ENCODE measurements around the gene GNLY. TPM values are rescaled to one million over a fixed set of nuclear protein-coding genes. Genes with fewer than 3 reads are reported as not detected.

Gene GNLY
- total RNA-seq, 4 donors from 2014 or later, result 1.7 to 15.3 (median 10.5) TPM; not detected in 1

DNA sequence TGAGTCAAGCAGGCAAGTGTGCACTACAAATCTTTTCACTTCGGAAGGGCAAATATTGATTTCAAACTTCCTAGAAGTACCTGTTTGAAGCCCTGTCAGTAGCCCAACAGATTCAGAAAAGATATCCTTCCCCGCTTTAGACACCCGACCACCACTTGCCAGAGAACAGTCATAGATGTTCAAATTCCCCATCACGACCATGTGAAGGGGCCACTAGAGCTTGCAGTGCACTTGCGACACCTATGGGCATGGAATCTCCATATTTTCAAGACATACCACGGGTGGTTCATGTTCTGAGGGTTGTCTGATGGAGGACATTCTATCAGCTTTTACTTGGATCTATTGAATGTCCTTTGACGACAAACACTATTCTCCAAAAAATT lies 23.8 kb downstream of the GNLY start:
- Histone ChIP-seq H3K4me3 (no peak overlapping the region), H3K36me3 (no peaks in the 10 kb centered on the region), H3K27ac (no peak overlapping the region), H3K4me1 (no peaks in the 10 kb centered on the region), H3K9me3 (no peaks in the 10 kb centered on the region), H3K27me3 (no peaks in the 10 kb centered on the region)
- DNase-seq, result no peak
- TF ChIP-seq, protein P1, sequence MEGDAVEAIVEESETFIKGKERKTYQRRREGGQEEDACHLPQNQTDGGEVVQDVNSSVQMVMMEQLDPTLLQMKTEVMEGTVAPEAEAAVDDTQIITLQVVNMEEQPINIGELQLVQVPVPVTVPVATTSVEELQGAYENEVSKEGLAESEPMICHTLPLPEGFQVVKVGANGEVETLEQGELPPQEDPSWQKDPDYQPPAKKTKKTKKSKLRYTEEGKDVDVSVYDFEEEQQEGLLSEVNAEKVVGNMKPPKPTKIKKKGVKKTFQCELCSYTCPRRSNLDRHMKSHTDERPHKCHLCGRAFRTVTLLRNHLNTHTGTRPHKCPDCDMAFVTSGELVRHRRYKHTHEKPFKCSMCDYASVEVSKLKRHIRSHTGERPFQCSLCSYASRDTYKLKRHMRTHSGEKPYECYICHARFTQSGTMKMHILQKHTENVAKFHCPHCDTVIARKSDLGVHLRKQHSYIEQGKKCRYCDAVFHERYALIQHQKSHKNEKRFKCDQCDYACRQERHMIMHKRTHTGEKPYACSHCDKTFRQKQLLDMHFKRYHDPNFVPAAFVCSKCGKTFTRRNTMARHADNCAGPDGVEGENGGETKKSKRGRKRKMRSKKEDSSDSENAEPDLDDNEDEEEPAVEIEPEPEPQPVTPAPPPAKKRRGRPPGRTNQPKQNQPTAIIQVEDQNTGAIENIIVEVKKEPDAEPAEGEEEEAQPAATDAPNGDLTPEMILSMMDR (IDR thresholded peaks at IDR 0.05), result no peak
- TF ChIP-seq POLR2A (IDR thresholded peaks at IDR 0.05), result no peak

DNA sequence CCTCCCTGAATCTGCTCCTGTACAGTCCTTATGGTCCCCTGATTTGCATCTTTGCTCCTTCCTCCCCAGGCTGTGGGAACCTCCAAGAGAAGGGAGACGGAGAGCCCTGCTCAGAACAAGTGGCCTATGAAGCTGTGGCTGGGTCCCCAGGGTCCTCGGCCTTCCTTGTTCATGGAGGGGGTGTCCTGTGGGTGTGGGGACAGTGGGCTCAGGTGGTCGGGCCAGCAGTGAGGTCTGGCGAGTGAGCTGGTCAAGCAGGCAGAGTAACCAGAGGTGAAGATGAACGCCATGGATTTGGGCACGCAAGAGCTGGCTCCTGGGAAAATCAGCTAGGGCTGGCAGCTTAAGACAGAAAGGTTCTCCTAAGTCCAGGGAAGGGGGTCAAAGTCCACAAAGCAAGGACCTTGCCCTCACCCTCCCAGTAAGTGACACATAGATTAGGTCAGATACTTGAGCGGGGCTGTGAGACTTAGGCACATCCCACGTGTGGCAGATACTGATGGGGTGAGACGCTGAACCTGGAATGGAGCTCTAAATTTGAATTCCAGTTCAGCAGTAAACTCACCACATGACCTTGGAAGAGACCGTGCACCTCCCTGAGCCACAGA lies 24.8 kb downstream of the GNLY start:
- TF ChIP-seq, protein P1 (IDR thresholded peaks at IDR 0.05), result no peak
- TF ChIP-seq POLR2A (IDR thresholded peaks at IDR 0.05), result no peak
- H3K4me1 ChIP-seq, result no peaks in the 10 kb centered on the region
- peak in 1 of 3 donors; percentile 70 for DNase-seq

DNA sequence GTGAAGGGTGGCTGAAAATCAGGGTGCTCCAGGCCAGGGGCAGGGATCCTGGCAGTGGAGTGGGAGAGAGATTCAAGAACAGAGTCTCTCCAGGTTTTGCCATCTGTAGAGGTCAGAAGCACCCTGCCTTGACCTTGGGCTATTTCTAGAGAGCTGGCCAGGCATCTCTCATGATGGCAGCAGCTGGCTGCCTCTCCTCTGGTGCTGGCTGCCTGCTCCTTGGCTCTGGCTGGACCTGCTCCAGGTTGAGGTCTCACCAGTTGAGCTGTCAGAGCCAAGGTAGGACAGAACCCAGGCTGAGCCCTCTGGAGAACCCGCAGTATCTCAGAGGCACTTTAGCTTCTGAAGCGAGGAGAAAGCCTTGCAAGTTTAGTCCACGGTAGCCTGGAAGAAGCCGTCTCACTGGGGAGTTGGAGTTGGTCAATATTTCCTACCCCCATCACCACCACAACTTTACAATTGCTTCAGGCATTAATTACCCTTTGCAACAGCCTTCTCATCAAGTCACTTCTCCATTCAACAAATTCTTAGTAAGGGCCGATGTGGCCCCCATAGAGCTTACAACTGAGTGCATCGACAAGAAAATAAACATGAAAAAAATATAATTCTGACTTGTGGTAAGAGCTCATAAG lies 25.6 kb downstream of the GNLY start:
- Histone ChIP-seq H3K4me3 (no peak overlapping the region), H3K27me3 (no peaks in the 10 kb centered on the region), H3K27ac (no peak overlapping the region), H3K9me3 (no peaks in the 10 kb centered on the region), H3K36me3 (no peaks in the 10 kb centered on the region), H3K4me1 (no peaks in the 10 kb centered on the region)
- DNase-seq, result no peak
- TF ChIP-seq, protein P1 (IDR thresholded peaks at IDR 0.05), result no peak
- TF ChIP-seq POLR2A (IDR thresholded peaks at IDR 0.05), result no peak

More for the DNA sequence above, 24.8 kb downstream of the GNLY start:
- H3K4me3 ChIP-seq, result no peak overlapping the region
- H3K9me3 ChIP-seq, result no peaks in the 10 kb centered on the region
- H3K27me3 ChIP-seq, result no peaks in the 10 kb centered on the region
- H3K36me3 ChIP-seq, result no peaks in the 10 kb centered on the region
- H3K27ac ChIP-seq, result no peak overlapping the region

DNA sequence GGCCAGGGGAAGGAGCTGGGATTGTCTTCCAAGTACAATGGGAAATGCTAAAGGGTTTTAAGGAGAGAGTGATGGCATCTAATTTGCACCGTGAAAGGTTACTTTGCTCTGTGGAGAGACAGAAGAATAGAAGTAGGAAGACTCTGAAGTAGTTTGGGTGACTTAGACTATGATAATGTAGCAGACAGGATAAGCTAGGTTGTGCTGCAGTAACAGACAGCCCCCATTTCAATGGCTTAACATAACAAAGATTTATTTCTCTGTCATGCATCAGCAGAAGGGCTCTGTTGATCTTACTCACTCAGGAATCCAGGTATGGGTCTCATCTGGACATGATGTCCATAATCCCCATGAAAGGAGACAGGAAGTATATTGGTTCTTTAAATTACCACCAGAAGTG lies 26.4 kb downstream of the GNLY start:
- Histone ChIP-seq H3K36me3 (no peaks in the 10 kb centered on the region), H3K4me3 (no peak overlapping the region), H3K27ac (no peak overlapping the region), H3K9me3 (no peaks in the 10 kb centered on the region), H3K4me1 (no peaks in the 10 kb centered on the region), H3K27me3 (no peaks in the 10 kb centered on the region)
- DNase-seq, result no peak
- TF ChIP-seq, protein P1 (IDR thresholded peaks at IDR 0.05), result no peak
- TF ChIP-seq POLR2A (IDR thresholded peaks at IDR 0.05), result no peak

DNA sequence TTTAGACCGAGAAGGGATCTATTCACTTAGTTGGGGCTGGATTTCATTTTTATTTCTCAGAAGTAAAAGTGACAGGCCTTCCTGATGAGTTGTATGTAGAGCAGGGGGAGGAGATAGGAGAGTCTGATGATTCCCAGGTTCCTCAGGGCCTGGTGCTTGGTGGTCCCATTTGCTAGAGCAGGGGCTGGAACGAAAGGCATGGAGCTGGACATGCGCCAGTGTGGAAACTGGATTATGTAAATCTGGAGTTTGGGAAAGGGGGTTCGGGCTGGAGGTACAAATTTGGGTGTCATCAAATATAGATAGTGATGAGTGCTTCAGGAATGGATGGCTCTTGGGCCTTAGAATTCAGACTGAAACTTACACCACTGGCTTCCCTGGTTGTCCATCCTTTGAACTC lies 27.5 kb downstream of the GNLY start:
- Histone ChIP-seq H3K27me3 (no peaks in the 10 kb centered on the region), H3K27ac (no peak overlapping the region), H3K36me3 (no peaks in the 10 kb centered on the region), H3K4me1 (no peaks in the 10 kb centered on the region), H3K4me3 (no peak overlapping the region), H3K9me3 (no peaks in the 10 kb centered on the region)
- TF ChIP-seq, protein P1 (IDR thresholded peaks at IDR 0.05), result no peak
- TF ChIP-seq POLR2A (IDR thresholded peaks at IDR 0.05), result no peak
- no peak for DNase-seq

Data from Peyer's patch (tissue), 4 donors.